Ascending aorta (tissue), 2 donors: Measurements from ENCODE around the gene CBLC. TPM values are rescaled to one million over a fixed set of nuclear protein-coding genes. Genes with fewer than 3 reads are reported as not detected.

Experiments
- DNase-seq, 2 donors: peaks; one replicate each; pipeline ENCODE4 v3.0.0-alpha.2; 2019; ENCODE audit warnings: low spot score in 2 of 2
- H3K27ac ChIP-seq, 2 donors: fragments of 200-600 bp; sonication (generic); one replicate each; pipeline ENCODE4 v1.5.1; 2016 to 2017; ENCODE audit warnings: mild to moderate bottlenecking in 1 of 2
- H3K27me3 ChIP-seq: fragments of 200-600 bp; sonication (generic); one replicate; pipeline ENCODE4 v1.5.1; 2017
- H3K36me3 ChIP-seq, 2 donors: fragments of 200-600 bp; sonication (generic); one replicate each; pipeline ENCODE4 v1.5.1; 2016
- H3K4me1 ChIP-seq, 2 donors: fragments of 200-600 bp; sonication (generic); one replicate each; pipeline ENCODE4 v1.5.1; 2016 to 2017; ENCODE audit warnings: mild to moderate bottlenecking in 1 of 2
- H3K4me3 ChIP-seq, 2 donors: fragments of 200-600 bp; sonication (generic); one replicate each; pipeline ENCODE4 v1.5.1; 2016 to 2017; ENCODE audit warnings: mild to moderate bottlenecking in 1 of 2
- H3K9me3 ChIP-seq, 2 donors: fragments of 200-600 bp; sonication (generic); one replicate each; pipeline ENCODE4 v1.5.1; 2016
- CTCF ChIP-seq, 3 experiments: fragments of 200-600 bp in 2 of 3; fragments of 450-650 bp in 1 of 3; sonication (generic) in 2 of 3; IDR thresholded peaks; one replicate each; pipeline ENCODE4 v1.5.1; 2016 to 2019; ENCODE audit warnings: antibody characterized with exemption in 3 of 3, mild to moderate bottlenecking in 1 of 3, moderate library complexity in 1 of 3
- intact Hi-C: fragments of 100-400 bp; cut with DNase I; formaldehyde crosslinking; loops from one replicate; pipeline ENCODE4 v1.15.1; 2023
- total RNA-seq: library from RNA; depleted of rRNA; stranded (reverse); fragments of >200 nt; gene quantifications from one replicate; pipeline ENCODE4 v1.1.0, GENCODE V29; 2016

Gene CBLC
- total RNA-seq, 1 donor from 2014 or later = not detected

- no peak overlapping the region for H3K4me3 ChIP-seq
- no peak overlapping the region for H3K27ac ChIP-seq
- TF ChIP-seq CTCF (IDR thresholded peaks at IDR 0.05) = no peak
- no peaks in the 10 kb centered on the region for H3K4me1 ChIP-seq
- no peaks in the 10 kb centered on the region for H3K36me3 ChIP-seq
- no peak for DNase-seq
- no peaks in the 10 kb centered on the region for H3K27me3 ChIP-seq
- intact Hi-C loops = no loop called here
- H3K9me3 ChIP-seq = no peaks in the 10 kb centered on the region
Observed at GRCh38 chr19:44732235-44733014, 45.3 kb upstream of the CBLC start.

DNA sequence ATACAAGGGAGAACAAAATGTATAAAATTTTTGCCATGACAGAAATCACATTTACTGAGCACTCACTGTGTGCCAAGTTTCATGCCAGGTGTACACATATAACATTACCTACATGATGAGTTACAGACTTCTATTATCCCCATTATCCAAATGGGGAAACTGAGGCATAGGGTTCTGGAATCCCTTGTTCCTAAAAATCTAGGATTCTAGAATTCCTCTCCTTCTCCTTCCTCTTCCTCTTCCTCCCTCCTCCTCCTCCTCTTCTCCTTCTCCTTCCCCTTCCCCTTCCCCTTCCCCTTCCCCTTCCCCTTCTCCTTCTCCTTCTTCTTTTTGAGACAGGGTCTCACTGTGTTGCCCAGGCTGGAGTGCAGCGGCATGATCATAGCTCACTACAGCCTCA lies 43.3 kb upstream of the CBLC start:
- intact Hi-C loops = no loop called here

GRCh38 chr19:44735011-44735410 lies 42.7 kb upstream of the CBLC start:
- no peaks in the 10 kb centered on the region for H3K4me1 ChIP-seq
- no peaks in the 10 kb centered on the region for H3K27me3 ChIP-seq
- no peaks in the 10 kb centered on the region for H3K36me3 ChIP-seq
- no peak overlapping the region for H3K27ac ChIP-seq
- no peak for TF ChIP-seq CTCF (IDR thresholded peaks at IDR 0.05)
- intact Hi-C loops = no loop called here
- no peak overlapping the region for H3K4me3 ChIP-seq
- H3K9me3 ChIP-seq = no peaks in the 10 kb centered on the region
- no peak for DNase-seq

More for the DNA sequence above, 43.3 kb upstream of the CBLC start:
- no peak overlapping the region for H3K4me3 ChIP-seq
- no peaks in the 10 kb centered on the region for H3K4me1 ChIP-seq
- H3K27me3 ChIP-seq = no peaks in the 10 kb centered on the region
- H3K9me3 ChIP-seq = no peaks in the 10 kb centered on the region
- no peak for DNase-seq
- no peak overlapping the region for H3K27ac ChIP-seq
- no peaks in the 10 kb centered on the region for H3K36me3 ChIP-seq
- no peak for TF ChIP-seq CTCF (IDR thresholded peaks at IDR 0.05)

DNA sequence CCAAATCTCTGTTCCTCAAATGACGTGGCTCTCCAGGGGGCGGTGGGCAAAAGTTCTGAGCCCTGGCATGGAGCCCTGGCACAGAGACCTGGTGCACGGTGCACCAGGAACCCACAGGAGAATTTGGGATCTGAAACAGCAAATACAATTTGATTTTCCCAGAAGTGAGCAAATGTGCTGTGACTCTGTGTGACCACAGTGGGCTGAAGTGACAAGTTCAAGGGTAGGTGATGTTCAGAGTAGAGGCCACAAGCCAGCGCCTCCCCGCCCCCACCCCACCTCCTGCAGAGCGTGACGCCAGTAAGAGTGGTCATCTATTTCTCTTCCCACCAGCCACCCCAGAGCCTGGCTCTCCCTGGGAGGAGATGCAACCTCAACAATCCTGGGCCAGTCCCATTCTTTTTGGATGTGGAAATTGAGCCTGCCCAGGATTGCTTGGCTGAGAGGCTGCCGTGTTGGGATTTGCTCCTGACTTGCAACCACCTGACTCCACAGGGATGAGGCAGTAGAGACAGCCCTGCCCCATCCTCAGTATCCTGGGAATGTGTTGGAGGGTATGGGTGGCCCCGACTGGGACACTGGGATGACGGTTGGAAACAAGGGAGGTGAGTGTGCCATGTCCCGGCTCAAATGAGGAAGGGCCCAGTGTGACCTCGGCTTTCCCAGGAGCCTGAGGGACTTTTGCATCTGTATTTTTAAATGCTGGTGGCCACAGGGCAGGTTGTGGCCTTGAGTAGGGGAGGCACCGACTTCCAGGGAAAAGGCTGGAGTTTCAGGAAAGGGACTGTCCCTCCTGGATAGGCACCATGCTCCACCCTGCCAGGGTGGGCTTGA lies 40.2 kb upstream of the CBLC start:
- no peaks in the 10 kb centered on the region for H3K27me3 ChIP-seq
- no peak for TF ChIP-seq CTCF (IDR thresholded peaks at IDR 0.05)
- H3K4me1 ChIP-seq = peaks cover 11 to 18% of the 10 kb centered on the region in 2 donors
- H3K36me3 ChIP-seq = no peaks in the 10 kb centered on the region
- DNase-seq = peak in 1 of 2 donors; percentile 60
- H3K27ac ChIP-seq = no peak overlapping the region
- no peaks in the 10 kb centered on the region for H3K9me3 ChIP-seq
- intact Hi-C loops = no loop called here
- no peak overlapping the region for H3K4me3 ChIP-seq

GRCh38 chr19:44738136-44738535 lies 39.6 kb upstream of the CBLC start:
- no peak overlapping the region for H3K27ac ChIP-seq
- intact Hi-C loops = no loop called here

More at GRCh38 chr19:44738136-44738535, 39.6 kb upstream of the CBLC start:
- H3K4me1 ChIP-seq = peaks cover 18 to 24% of the 10 kb centered on the region in 2 donors
- no peaks in the 10 kb centered on the region for H3K9me3 ChIP-seq
- H3K4me3 ChIP-seq = no peak overlapping the region
- no peak for DNase-seq
- H3K36me3 ChIP-seq = no peaks in the 10 kb centered on the region
- TF ChIP-seq CTCF (IDR thresholded peaks at IDR 0.05) = no peak
- no peaks in the 10 kb centered on the region for H3K27me3 ChIP-seq
